ENCODE results near the gene KIFC3. TPM values are rescaled to one million over a fixed set of nuclear protein-coding genes. Genes with fewer than 3 reads are reported as not detected.

The KIFC3 gene
- total and polyA plus RNA-seq, 2 of the 8 experiments (the other 6 are each of a cell fraction or from before 2014, with no cell fraction given) = 2.1 to 7.1 TPM

DNA sequence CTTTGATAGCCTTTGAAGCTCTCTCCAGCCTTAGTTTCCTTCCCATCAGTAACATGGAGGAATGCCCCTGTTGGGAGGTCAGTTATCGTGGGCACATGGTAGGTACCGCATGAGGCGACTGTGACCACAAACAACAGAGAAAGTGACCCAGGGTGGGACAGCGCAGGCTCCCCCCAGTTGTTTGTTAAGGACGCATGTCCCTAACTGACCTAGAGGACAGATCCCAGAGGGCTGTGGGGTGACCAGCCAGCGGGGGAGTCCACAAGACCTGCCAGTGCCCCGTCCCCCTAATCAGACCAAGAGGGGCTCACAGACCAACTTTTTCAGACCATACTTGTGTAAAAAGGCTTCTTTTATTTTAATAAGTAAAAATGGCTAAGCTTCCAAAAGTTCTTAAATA, 44.4 kb downstream of the KIFC3 start:
- peaks cover 4 to 6% of the 10 kb centered on the region in 2 experiments for H4K20me1 ChIP-seq (replicated peaks in 1 of 2; ENCODE audit: control insufficient read depth in 1 of 2, insufficient read depth in 2 of 2, low read length in 2 of 2)
- H3K36me3 ChIP-seq (ENCODE audit: control insufficient read depth in 2 of 4, insufficient read depth in 4 of 4, low read length in 3 of 4) = peaks cover 0 to 12% (median 4%) of the 10 kb centered on the region in 4 experiments; a peak in 5 of 8 replicates
- H3K27me3 ChIP-seq (replicated peaks in 1 of 4; ENCODE audit: control insufficient read depth in 3 of 4, extremely low read depth in 1 of 4, insufficient read depth in 3 of 4, low read length in 3 of 4) = no peaks in the 10 kb centered on the region; a peak in 1 of 7 replicates
- no peaks in the 10 kb centered on the region for H3K79me2 ChIP-seq (ENCODE audit: control insufficient read depth in 1 of 2, insufficient read depth in 2 of 2, low read length in 2 of 2)
- H2BK5ac ChIP-seq (ENCODE audit: low read depth, low read length) = 0 out of 2 replicates have a peak overlapping the region, but pooled peaks have one; percentile 60
- H3K56ac ChIP-seq (replicated peaks; ENCODE audit: insufficient read length, low read depth, low read length) = no peak overlapping the region
- H2AFZ ChIP-seq (ENCODE audit: low read length) = no peak overlapping the region
- H2BK12ac ChIP-seq (ENCODE audit: low read depth, low read length) = no peak overlapping the region
- no peaks in the 10 kb centered on the region for H3K79me1 ChIP-seq (ENCODE audit: low read depth, low read length)
- no peak for FAIRE-seq
- no peak overlapping the region for H3K14ac ChIP-seq (ENCODE audit: insufficient read length)
- no peak for DNase-seq (ENCODE audit: low read depth in 1 of 2, low spot score in 2 of 2)
- no peak overlapping the region for H3K4ac ChIP-seq (replicated peaks; ENCODE audit: insufficient read length, low read depth, low read length)
- H3K27ac ChIP-seq (ENCODE audit: low read depth, low read length) = no peak overlapping the region
- no peak overlapping the region for H4K5ac ChIP-seq (ENCODE audit: insufficient read length, low read depth, low read length)
- H2AK5ac ChIP-seq (ENCODE audit: low read depth, low read length) = no peak overlapping the region
- POLR2A ChIA-PET (ENCODE audit: partially characterized antibody) = interaction anchor here (1.7 to 2.5 kb wide), 2 partner anchors 21 to 23 kb away, joined by 4 to 9 read pairs; partner anchors contain the start of gene KATNB1
- H4K91ac ChIP-seq (replicated peaks; ENCODE audit: insufficient read length, low read length) = no peak overlapping the region
- no peak overlapping the region for H2BK20ac ChIP-seq (ENCODE audit: low read length)
- no peaks in the 10 kb centered on the region for H3K9me3 ChIP-seq (ENCODE audit: insufficient read depth in 2 of 2, low read depth in 1 of 2, low read length in 1 of 2)
- WGBS, 2 experiments (ENCODE audit: extremely low coverage in 1 of 2, insufficient coverage in 1 of 2, insufficient read length in 1 of 2, insufficient replicate concordance in 2 of 2, low coverage in 1 of 2, low lambda C conversion rate in 2 of 2, missing lambda C conversion rate in 1 of 2) = 91% methylated on average over 7 of the region's 7 CpGs; no CpG with 5 or more reads in 1 of the 2 experiments
- H2BK15ac ChIP-seq (ENCODE audit: low read length) = 0 out of 2 replicates have a peak overlapping the region, but pooled peaks have one; percentile 18
- H3K4me1 ChIP-seq (replicated peaks in 1 of 4; ENCODE audit: control insufficient read depth in 3 of 4, insufficient read depth in 4 of 4, low read length in 3 of 4) = peaks cover 0 to 12% (median 7%) of the 10 kb centered on the region in 4 experiments; a peak in 4 of 7 replicates
- no peak overlapping the region for H3K9ac ChIP-seq (replicated peaks in 1 of 4; ENCODE audit: extremely low read depth in 1 of 4, low read depth in 3 of 4, low read length in 3 of 4)
- no peak overlapping the region for H3K18ac ChIP-seq (ENCODE audit: extremely low read depth, low read length)
- no peak overlapping the region for H3K23ac ChIP-seq (ENCODE audit: insufficient read length)
- H3K4me3 ChIP-seq (ENCODE audit: extremely low read depth in 1 of 4, insufficient read depth in 2 of 4, low read depth in 3 of 4, low read length in 4 of 4) = no peak overlapping the region
- no peak overlapping the region for H2BK120ac ChIP-seq (replicated peaks; ENCODE audit: low read depth, low read length)
- H3K23me2 ChIP-seq (ENCODE audit: low read depth, low read length) = no peaks in the 10 kb centered on the region
- no peak overlapping the region for H4K8ac ChIP-seq (ENCODE audit: extremely low read depth, insufficient read depth, low read length)
- CTCF ChIA-PET (ENCODE audit: partially characterized antibody) = interaction anchor here (0.9 to 4.8 kb wide), 27 partner anchors 9 to 354 kb away, joined by 3 to 24 read pairs (median 5); partner anchors contain the start of genes ADGRG3 and KATNB1
- H3K4me2 ChIP-seq (ENCODE audit: insufficient read depth in 1 of 2, low read depth in 2 of 2, low read length in 2 of 2) = no peak overlapping the region
- TF ChIP-seq KDM4A (IDR thresholded peaks at IDR 0.05; ENCODE audit: low read depth, low read length, severe bottlenecking) = no peak
- TF ChIP-seq YY1 (IDR thresholded peaks at IDR 0.05; ENCODE audit: low read depth, low read length) = no peak
- no peak for TF ChIP-seq SP1 (IDR thresholded peaks at IDR 0.05; ENCODE audit: low read depth, low read length)
- no peak for TF ChIP-seq HDAC2 (IDR thresholded peaks at IDR 0.05; ENCODE audit: borderline replicate concordance in 1 of 2, low read depth in 2 of 2, low read length in 2 of 2)
- TF ChIP-seq CHD1 (IDR thresholded peaks at IDR 0.05; ENCODE audit: low read depth, low read length) = no peak
- TF ChIP-seq USF2 (IDR thresholded peaks at IDR 0.05; ENCODE audit: low read length) = no peak
- TF ChIP-seq PHF8 (conservative IDR thresholded peaks at IDR 0.05; ENCODE audit: low read depth, low read length) = no peak
- TF ChIP-seq FOSL1 (IDR thresholded peaks at IDR 0.05; ENCODE audit: insufficient read depth, low read depth, low read length) = no peak
- TF ChIP-seq GTF2F1 (IDR thresholded peaks at IDR 0.05; ENCODE audit: borderline replicate concordance, low read depth, low read length) = no peak
- no peak for TF ChIP-seq CREB1 (IDR thresholded peaks at IDR 0.05)
- TF ChIP-seq MAFK (IDR thresholded peaks at IDR 0.05; ENCODE audit: low read depth, low read length) = no peak
